HuH-7 (cell line): ENCODE measurements around the gene SMS.

Source experiments
- DNase-seq: peaks from one replicate; pipeline ENCODE4 v3.0.0; 2011; ENCODE audit warnings: low spot score

SMS gene

DNA sequence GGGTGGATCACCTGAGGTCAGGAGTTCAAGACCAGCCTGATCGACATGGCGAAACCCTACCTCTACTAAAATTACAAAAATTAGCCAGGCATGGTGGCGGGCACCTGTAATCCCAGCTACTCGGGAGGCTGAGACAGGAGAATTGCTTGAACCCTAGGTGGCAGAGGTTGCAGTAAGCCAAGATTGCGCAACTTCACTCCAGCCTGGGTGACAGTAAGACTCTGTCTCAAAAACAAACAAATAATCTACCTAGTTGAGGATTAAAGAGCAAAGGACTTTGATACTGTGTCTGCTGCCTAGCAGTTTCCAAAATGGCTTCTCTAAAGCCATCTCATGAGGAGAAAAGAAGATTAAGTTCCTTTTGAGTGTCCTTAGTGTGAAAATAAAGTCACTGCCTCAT is 37.8 kb downstream of the SMS start:
- no peak for DNase-seq

DNA sequence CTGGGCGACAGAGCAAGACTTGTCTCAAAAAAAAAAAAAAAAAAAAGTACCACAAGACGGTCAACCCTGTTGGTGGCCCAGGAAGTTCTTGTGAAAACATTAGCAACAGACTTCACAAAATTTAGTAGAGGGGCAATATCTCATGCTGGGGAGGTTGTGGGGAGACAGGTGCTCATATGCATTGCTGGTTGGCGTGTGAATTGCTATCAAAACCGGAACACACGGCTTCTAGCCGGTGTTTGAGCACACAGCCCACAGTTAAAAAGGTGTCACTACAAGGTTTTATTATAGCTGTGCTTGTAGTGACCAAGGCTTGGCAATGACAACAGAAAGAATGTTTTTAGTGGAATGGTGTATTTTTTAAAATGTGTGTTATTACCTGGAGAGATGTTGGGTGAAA is 41.8 kb downstream of the SMS start:
- DNase-seq, result no peak

DNA sequence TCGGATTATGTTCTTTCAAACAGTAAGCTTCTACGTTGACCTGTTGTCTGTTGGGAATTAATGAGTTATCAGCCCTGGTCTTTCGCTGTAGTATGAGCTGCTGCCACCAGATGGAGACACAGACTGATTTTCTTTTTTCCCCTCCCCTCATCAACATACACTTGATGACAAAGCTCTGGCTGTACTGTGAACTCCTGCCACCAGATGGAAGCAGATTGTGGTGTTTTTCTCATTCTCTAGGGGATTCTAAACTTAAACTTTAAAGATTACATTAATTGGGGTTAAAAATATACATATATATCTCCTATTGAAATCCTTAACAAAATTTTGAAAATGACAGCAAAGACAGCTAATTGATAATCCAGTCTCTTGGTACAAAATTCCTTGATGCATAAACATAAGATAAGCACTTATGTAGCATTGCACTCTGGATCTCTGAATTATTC is 44.8 kb downstream of the SMS start:
- peak; percentile 44 for DNase-seq

DNA sequence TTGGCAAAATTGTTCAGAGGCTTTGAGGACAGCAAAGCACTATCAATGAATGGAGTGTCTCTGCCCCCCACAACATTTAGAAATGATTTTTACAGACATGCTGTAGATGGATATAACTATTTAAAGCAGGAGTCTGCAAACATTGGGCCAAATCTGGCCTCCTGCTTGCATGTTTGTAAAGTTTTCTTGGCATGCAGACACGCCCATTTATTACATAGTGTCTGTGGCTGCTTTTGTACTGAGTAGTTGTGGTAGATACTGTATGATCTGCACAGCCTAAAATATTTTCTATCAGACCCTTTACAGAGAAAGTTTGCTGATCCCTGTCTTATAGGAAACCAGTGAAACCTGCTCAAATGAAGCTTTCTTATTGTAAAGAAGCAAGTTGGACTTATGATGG is 46.1 kb downstream of the SMS start:
- no peak for DNase-seq

DNA sequence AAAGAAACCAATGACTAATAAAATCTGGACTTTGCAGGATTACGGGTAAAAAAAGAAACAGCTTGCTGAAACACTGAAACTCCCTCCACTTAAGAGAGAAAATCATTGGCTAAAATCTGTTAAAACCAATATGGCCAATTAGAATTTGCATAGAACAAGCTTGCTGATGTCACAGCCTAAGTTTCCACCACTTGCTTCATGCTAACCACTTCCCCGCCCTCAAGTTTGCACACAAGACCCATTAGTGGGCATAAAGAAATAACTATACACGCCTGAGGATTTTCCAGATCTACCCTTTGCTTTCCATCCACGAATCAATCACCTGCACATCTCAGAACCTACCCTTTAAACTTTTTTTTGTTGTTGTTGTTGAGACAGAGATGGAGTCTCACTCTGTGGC is 48.9 kb downstream of the SMS start:
- no peak for DNase-seq

DNA sequence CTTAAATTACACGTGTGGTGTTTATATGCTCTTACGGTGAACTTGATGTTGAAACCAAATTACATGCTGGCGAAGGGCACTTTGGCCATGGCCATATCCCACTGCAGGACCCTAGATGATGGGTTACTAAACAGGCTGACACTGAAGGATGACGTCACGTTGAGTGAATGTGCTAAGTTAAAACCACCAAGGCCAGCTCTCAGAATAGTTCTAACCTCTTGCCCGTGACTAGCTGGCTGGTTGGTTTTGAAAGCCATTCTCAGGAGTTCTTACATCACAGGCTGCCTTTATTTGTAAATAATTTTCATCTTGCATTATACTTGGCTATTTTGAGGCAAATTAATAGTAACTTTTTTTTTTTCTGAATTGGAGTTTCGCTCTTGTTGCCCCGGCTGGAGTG is 50.3 kb downstream of the SMS start:
- DNase-seq, result no peak

DNA sequence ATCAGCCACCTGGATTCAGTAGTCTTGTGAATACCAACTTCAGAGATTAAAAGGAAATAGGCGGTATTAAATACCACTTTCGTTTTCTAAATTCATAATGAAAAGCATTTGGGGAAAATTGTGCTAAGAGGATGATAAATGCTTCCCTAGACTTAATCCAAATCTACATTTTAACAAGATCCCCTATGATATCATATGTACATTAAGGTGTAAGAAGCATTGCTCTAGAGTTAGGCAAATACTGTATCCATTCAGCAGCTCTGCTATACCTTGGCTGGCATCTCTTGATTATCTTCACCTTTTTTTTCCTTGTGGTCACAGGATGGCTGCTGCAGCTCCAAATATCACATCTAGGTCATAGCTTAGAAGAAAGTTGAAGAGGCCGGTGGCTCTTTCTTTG is 51.0 kb downstream of the SMS start:
- DNase-seq, result no peak

DNA sequence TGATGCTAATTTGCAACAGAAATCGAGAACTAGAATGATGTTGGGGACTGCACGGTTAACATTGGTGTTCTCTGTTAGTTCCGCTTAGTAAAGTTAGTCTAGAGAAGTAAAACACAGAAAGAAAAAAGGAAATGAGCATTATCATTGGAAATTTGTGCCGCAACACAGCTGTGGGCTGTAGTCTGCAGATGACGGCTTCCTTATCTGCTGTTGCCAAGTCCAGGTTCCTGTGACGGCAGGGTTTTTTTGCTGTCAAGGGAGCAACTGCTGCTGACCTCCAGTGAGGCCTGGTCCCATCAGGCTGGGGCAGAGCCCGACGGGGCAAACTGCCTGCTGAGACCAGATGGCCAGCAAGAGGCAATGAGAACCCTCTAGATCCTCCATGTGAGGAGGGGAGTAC is 52.8 kb downstream of the SMS start:
- DNase-seq, result no peak

DNA sequence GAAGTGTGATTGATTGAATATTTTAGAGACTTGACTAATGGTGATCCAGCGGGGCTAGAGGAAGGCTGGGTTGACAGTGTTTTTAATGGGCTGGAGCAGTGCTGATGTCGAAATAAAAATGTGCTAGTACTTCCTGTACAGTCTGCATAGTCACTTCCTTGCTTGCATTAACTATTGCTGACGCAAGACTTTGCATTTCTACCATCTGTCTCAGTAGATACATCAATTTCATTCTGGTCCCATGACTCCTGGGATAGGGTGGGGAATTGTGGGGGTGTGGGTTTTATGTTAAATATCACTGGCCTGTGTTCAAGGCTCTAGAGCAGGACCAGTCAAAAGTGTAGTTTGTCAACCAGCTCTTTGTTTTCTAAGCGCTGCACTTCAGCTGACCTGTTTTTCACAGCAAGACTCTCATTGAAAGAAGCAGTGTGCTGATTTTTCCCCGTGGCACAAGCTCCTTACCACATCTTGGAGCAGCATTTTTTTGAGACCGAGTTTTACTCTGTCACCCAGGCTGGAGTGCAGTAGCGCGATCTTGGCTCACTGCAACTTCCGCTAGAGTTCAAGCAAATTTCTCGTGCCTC is 56.5 kb downstream of the SMS start:
- DNase-seq, result no peak

DNA sequence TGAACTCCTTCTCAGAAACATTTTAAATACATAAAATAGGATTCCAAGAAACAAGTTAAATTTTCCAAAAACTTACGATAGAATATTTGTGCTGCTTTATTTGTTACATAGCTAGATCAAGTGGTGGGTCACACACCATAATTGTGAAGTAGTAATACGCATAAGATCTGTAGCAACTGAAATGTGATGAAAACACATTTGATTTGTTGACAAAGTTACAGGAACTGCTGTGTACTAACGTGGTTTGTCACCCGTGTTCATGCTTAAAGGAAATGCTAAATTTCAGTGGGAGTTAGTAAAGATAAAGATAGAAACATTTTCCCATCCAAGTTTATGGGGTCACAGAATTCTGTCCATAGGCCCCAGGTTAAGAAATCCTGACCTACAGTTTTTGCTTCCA is 57.5 kb downstream of the SMS start:
- no peak for DNase-seq

DNA sequence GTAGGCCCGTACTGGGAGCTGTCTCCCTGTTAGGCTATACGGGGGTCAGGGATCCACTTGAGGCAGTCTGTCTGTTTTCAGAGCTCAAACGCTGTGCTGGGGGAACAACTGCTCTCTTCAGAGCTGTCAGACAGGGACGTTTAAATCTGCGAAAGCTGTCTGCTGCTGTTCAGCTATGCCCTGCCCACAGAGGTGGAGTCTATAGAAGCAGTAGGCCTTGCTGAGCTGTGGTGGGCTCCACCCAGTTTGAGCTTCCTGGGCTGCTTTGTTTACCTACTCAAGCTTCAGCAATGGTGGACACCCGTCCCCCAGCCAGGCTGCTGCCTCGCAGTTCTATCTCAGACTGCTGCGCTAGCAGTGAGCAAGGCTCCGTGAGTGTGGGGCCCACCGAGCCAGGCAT is 64.4 kb downstream of the SMS start:
- no peak for DNase-seq

DNA sequence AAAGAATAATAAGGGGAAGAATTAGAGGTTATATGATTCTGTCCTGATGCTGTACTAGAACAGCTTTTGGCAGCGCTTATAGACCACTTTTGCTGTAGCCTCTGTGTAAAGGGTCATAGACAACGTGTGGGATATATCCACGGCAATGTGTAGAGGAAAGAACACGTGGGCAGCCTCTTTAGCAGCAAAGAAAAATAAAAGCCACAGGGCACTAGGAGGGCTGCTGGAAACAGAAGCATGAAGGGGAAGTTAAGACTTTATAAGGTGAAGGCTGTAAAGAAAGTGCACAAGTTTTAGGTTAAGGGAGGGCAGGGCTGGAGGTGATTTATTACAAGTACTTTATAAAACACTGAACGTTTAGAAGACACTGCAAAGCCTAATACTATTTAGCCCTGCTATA is 71.5 kb downstream of the SMS start:
- no peak for DNase-seq

DNA sequence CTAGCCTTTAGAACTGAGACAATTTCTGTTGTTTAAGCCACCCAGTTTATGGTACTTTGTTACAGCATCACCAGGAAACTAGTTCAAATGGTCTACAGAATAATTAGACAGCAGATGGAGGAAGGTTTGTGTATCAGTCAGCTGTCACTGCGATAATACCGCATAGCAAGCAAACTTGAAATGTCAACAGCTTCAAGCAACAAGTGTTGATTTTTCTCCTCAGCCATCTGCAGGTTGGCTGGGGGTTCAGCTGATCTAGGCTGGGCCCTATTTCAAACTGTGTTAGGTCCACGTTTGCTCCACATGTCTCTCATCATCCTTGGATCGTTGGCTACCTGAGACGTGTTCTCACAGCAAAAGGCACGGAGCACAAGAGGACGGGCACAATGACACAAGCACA is 72.4 kb downstream of the SMS start:
- no peak for DNase-seq

DNA sequence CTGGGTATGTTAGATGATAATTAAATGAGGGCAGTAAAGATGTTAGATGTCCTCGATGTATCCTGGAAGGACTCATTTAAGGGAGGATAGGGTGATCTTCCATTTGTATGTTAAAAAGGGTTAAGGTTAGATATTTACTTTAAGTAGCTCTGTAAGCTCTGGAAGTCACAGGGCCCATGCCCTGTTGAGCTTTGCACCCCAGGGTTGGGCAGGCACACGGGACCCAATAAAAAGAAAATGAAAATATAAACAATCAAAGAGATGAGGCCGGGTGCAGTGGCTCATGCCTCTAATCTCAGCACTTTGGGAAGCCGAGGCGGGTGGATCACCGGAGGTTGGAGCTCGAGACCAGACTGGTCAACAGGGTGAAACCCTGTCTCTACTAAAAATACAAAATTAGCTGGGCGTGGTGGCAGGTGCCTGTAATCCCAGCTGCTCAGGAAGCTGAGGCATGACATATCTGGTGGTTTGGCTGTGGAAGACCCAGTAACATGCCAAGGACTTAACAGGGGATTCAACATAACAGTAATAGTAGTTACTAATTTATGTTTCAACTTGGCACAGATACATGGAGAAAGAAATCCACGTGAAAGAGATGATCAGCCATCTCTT is 74.7 kb downstream of the SMS start:
- DNase-seq, result no peak

DNA sequence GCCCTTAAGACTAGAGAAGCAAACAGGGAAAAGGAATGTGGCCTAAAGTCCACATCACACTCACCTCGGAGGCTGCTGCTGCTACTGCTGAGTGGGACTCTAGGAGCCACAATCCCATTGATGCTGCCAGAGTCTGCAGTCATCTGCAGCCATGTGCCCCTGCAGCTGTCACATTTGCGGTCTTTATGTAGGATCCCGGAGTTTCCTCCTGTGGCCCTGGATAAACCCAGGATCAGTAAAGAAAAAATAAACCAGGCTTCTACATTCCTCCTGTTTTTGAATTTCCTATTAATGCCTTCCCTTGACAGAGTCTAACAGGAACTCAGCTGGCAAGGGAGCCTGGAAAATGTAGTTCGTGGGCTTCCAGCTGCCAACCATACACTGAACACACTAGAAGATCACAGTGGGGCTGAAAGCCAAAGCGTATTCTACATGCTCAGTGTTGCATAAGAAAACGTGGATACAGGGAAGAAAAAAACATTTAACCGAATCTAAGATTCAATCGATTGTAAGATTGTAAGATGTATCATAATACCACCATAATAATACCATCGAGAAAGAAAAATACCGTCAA is 81.3 kb downstream of the SMS start:
- no peak for DNase-seq

DNA sequence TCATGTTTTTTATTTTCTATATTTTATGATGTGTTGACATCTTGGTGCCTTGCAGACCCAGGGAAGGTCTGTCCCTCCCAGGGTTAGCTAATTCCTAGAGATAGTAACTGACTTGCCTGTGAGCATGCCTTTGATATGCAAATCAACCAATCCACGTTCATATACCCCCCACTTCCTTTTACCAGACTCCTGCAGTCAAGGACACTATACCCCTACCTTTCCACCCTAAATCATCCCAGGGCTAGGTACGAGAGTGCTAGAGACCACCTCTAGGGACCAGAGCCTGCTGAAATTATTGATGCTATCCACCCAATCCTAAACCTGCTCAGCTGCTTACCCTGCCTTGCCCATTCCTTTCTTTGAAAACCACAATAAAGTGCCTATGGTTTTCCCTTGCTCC is 84.1 kb downstream of the SMS start:
- no peak for DNase-seq

DNA sequence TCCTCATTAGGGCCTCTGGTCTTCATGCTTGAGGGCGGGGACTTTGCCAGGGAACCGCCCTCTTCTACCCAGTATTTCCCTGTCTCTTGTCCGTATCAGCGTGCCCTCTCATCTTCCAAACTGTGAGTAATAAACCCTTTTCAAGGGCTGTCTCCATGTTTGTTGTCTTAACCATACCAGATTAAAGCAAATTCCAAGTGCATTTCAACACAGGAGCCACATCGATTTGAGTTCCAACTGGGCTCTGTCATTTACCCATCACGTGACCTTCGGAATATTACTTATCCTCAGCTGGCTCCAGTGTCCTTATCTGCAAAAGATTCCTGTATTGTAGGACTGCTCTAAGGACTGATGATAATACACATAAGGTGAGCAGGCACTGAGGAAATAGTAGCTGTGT is 85.2 kb downstream of the SMS start:
- peak; percentile 3 for DNase-seq

DNA sequence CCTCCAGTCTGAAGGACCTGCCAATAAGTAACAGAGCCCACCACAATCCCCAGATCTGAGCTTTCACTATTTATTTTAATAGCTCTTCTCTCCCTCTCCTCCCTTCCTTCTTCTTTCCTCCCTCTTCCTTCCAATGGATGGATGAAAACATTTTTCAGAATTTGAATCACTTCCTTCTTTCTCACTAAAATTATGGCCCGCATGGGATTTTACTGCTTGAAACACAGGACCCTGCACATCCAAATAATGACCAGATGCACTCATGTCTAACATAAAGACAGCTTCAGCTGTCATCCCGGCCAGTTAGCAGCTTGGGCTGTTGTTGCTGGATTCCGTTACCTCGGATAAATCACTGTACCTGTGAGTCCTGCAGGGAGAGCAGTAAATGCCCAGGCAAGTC is 86.2 kb downstream of the SMS start:
- no peak for DNase-seq

DNA sequence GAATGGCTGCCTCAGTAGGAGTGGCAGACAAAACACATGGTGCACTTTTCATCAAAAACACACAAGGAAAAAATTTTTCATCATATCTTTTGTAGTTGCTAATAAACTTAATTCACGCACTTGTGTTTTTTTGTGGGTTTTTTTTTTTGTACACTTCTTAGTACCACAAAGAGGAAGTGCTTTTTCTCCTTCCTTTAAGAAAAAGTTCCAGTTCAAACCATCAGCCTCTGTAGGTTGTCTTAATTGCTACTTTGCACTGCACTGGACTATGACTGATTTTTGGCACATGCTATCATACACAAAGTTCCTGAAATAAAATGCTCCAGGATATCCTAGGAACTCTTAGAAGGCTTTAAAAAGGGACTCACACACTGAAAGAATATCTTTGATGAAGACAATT is 91.6 kb downstream of the SMS start, which contains the start of gene PHEX:
Gene PHEX (plus strand): TSS at position 242 of the 400 bp plus-strand sequence. CDS start 681 bp downstream, outside the sequence.
- DNase-seq, result no peak

DNA sequence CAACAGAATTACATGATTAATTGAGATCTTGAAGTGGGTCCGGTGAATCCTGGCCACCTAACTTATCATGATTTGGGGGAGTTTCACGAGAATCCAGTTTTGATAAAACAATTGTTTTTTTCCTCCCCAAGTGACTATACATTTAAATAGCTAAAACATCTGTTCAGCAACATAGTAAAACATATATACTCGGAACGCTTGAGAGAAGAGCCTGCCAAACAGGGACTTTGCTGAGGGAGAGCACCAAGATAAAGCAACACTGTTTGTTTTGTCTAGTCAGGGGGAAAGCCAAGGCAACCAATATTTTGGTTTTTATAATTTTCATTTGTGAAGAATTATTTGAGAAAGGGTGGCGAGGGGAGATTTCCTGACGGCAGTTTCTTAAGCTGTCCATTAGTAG is 92.0 kb downstream of the SMS start:
- no peak for DNase-seq

DNA sequence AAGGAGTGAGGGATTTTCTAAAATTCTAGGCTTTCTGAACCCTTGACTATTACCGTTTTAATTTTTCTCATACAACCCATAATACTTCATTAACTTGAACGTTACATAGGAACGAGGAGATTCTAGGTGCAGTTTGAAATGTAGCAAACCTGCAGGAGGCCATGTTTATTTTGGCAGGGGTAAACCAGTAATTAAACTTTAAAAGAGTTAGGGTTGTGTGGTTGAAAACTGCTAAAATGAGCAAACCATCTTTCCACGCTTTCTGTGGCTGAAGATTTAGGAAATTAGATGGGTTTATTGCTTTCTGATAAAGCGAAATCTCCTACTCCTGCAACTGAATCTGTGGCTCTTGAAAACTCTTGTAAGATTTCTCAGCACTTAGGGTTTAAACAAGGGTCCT is 93.3 kb downstream of the SMS start:
- DNase-seq, result no peak

DNA sequence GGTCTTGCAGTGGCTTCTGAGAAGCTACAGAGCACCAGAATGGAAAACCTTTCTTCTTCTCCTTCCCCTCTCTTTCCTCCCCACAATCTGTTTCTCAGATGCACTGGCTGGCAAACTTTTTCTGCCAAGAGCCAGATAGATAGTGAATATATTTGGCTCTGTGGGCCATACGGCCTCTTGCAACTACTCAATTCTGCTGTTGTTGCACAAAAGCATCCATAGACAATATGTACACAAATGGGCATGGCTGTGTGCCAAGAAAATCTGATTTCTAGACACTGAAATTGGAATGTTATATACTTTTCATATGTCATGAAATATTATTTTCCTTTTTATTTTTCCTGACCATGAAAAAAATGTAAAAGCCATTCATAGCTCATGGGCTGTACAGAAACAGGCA is 94.7 kb downstream of the SMS start:
- DNase-seq, result no peak

DNA sequence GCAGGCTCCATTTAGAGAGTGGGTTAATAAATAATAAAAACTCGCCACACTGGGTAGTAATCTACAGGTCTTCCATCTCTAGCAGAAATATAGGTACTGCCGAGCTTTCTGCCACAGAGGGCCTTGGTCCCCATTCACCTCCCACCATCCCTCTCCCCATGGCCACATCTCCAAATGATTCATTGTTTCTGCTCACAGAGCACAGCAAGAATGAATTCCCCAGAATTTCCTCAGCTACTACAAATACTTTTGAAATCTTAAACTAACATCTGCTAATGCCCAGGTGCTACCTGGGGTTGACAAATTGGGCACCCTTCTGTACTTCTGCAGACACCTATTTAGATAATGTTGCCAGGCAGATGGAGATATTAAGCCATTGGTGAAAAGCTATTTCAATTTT is 96.7 kb downstream of the SMS start:
- no peak for DNase-seq

DNA sequence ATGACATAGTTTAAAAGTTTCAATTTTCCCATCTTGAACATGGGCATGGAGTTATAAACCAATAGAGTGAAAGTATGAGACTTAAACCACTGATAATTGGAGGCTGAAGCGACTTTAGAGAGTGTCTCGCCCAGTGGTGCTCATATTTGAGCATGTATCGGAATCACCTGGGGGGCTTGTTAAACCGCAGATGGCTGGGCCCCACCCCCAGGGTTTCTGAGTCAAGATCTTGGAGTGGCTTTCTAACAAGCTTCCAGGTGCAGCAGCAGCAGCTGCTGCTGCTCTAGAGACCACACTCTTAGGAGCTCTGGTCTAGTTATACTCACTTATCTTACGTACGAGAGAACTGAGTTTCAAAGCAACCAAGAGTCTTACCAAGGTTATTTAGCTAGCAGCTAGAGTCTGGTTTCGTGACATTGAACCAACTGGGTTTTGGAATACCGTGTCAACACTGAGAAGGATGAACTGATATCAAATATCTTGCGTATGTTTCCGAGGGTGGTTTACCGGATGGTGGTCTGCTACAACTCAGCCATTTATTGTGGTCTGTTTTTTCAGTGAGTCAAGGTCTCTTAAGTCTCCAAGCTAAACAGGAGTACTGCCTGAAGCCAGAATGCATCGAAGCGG is 97.5 kb downstream of the SMS start:
- DNase-seq, result no peak
